ENCODE results near the gene SLC6A12.

- TF ChIP-seq POLR2A (IDR thresholded peaks at IDR 0.05) = no peak
- no peak for TF ChIP-seq CTCF (IDR thresholded peaks at IDR 0.05)
Observed at GRCh38 chr12:218728-219590, 5.0 kb upstream of the SLC6A12 start.

Measured in Peyer's patch (tissue), 4 donors.